ENCODE measurements around the gene TAF10.

- TF ChIP-seq, protein P1, sequence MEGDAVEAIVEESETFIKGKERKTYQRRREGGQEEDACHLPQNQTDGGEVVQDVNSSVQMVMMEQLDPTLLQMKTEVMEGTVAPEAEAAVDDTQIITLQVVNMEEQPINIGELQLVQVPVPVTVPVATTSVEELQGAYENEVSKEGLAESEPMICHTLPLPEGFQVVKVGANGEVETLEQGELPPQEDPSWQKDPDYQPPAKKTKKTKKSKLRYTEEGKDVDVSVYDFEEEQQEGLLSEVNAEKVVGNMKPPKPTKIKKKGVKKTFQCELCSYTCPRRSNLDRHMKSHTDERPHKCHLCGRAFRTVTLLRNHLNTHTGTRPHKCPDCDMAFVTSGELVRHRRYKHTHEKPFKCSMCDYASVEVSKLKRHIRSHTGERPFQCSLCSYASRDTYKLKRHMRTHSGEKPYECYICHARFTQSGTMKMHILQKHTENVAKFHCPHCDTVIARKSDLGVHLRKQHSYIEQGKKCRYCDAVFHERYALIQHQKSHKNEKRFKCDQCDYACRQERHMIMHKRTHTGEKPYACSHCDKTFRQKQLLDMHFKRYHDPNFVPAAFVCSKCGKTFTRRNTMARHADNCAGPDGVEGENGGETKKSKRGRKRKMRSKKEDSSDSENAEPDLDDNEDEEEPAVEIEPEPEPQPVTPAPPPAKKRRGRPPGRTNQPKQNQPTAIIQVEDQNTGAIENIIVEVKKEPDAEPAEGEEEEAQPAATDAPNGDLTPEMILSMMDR (IDR thresholded peaks at IDR 0.05), result no peak
- TF ChIP-seq POLR2A (IDR thresholded peaks at IDR 0.05), result no peak
These were observed 9.7 kb downstream of the TAF10 start for GRCh38 chr11:6602096-6602940.

All from right lobe of liver (tissue), 4 donors.